ENCODE results near the gene ZBTB17. TPM values are rescaled to one million over a fixed set of nuclear protein-coding genes. Genes with fewer than 3 reads are reported as not detected.

The ZBTB17 gene
- total and polyA plus RNA-seq, 2 of the 8 experiments (the other 6 are each of a cell fraction or from before 2014, with no cell fraction given) = 24.7 to 36.2 TPM

GRCh38 chr1:15902882-15903281, 73.0 kb downstream of the ZBTB17 start:
- FAIRE-seq (no peak), DNase-seq (ENCODE audit: low read depth in 1 of 2, low spot score in 2 of 2) (no peak)
- H2AK5ac ChIP-seq (ENCODE audit: low read depth, low read length) = no peak overlapping the region
- peaks cover 0 to 89% of the 10 kb centered on the region in 2 experiments; a peak in 2 of 4 replicates for H3K79me2 ChIP-seq (ENCODE audit: control insufficient read depth in 1 of 2, insufficient read depth in 2 of 2, low read length in 2 of 2)
- POLR2A ChIA-PET (ENCODE audit: partially characterized antibody) = no interaction called here
- H3K36me3 ChIP-seq (ENCODE audit: control insufficient read depth in 2 of 4, insufficient read depth in 4 of 4, low read length in 3 of 4) = 0 out of 8 replicates have a peak, but pooled peaks cover 0 to 3% (median 0%) of the 10 kb centered on the region in 4 experiments
- peaks cover 3% of the 10 kb centered on the region; the same call in 1 of the 2 replicates for H3K79me1 ChIP-seq (ENCODE audit: low read depth, low read length)
- no peaks in the 10 kb centered on the region for H3K27me3 ChIP-seq (replicated peaks in 1 of 4; ENCODE audit: control insufficient read depth in 3 of 4, extremely low read depth in 1 of 4, insufficient read depth in 3 of 4, low read length in 3 of 4)
- H3K18ac ChIP-seq (ENCODE audit: extremely low read depth, low read length) = no peak overlapping the region
- H4K5ac ChIP-seq (ENCODE audit: insufficient read length, low read depth, low read length) = no peak overlapping the region
- H3K4ac ChIP-seq (replicated peaks; ENCODE audit: insufficient read length, low read depth, low read length) = no peak overlapping the region
- CTCF ChIA-PET (ENCODE audit: partially characterized antibody) = interaction anchor here (0.8 kb wide), 1 partner anchor 10 kb away, joined by 3 read pairs; no protein-coding TSS in a partner anchor
- no peak overlapping the region for H2BK15ac ChIP-seq (ENCODE audit: low read length)
- H2BK20ac ChIP-seq (ENCODE audit: low read length) = no peak overlapping the region
- H3K4me2 ChIP-seq (ENCODE audit: insufficient read depth in 1 of 2, low read depth in 2 of 2, low read length in 2 of 2) = no peak overlapping the region
- TF ChIP-seq PHF8 (conservative IDR thresholded peaks at IDR 0.05; ENCODE audit: low read depth, low read length) = no peak
- no peak for TF ChIP-seq TAF1 (IDR thresholded peaks at IDR 0.05; ENCODE audit: low read depth, low read length)
- no peak for TF ChIP-seq POLR2A (IDR thresholded peaks at IDR 0.05; ENCODE audit: control extremely low read depth in 1 of 2, low read depth in 2 of 2, low read length in 2 of 2)
- TF ChIP-seq, protein P1, sequence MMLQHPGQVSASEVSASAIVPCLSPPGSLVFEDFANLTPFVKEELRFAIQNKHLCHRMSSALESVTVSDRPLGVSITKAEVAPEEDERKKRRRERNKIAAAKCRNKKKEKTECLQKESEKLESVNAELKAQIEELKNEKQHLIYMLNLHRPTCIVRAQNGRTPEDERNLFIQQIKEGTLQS (IDR thresholded peaks at IDR 0.05; ENCODE audit: insufficient read depth, low read depth, low read length) = no peak
- no peaks in the 10 kb centered on the region for H3K23me2 ChIP-seq (ENCODE audit: low read depth, low read length)
- no peaks in the 10 kb centered on the region for H3K9me3 ChIP-seq (ENCODE audit: insufficient read depth in 2 of 2, low read depth in 1 of 2, low read length in 1 of 2)
- no peak overlapping the region for H3K23ac ChIP-seq (ENCODE audit: insufficient read length)
- no peak overlapping the region for H2BK12ac ChIP-seq (ENCODE audit: low read depth, low read length)
- no peak overlapping the region for H2BK5ac ChIP-seq (ENCODE audit: low read depth, low read length)
- 87% methylated on average over 3 of the region's 3 CpGs; no CpG with 5 or more reads in 1 of the 2 experiments for WGBS, 2 experiments (ENCODE audit: extremely low coverage in 1 of 2, insufficient coverage in 1 of 2, insufficient read length in 1 of 2, insufficient replicate concordance in 2 of 2, low coverage in 1 of 2, low lambda C conversion rate in 2 of 2, missing lambda C conversion rate in 1 of 2)
- no peak overlapping the region for H3K56ac ChIP-seq (replicated peaks; ENCODE audit: insufficient read length, low read depth, low read length)
- H3K4me3 ChIP-seq (ENCODE audit: extremely low read depth in 1 of 4, insufficient read depth in 2 of 4, low read depth in 3 of 4, low read length in 4 of 4) = no peak overlapping the region
- no peak overlapping the region for H4K8ac ChIP-seq (ENCODE audit: extremely low read depth, insufficient read depth, low read length)
- H3K4me1 ChIP-seq (replicated peaks in 1 of 4; ENCODE audit: control insufficient read depth in 3 of 4, insufficient read depth in 4 of 4, low read length in 3 of 4) = peaks cover 0 to 6% (median 0%) of the 10 kb centered on the region in 4 experiments; a peak in 2 of 7 replicates
- H3K27ac ChIP-seq (ENCODE audit: low read depth, low read length) = no peak overlapping the region
- H4K20me1 ChIP-seq (replicated peaks in 1 of 2; ENCODE audit: control insufficient read depth in 1 of 2, insufficient read depth in 2 of 2, low read length in 2 of 2) = peaks cover 4 to 8% of the 10 kb centered on the region in 2 experiments
- no peak overlapping the region for H4K91ac ChIP-seq (replicated peaks; ENCODE audit: insufficient read length, low read length)
- H2BK120ac ChIP-seq (replicated peaks; ENCODE audit: low read depth, low read length) = no peak overlapping the region
- no peak overlapping the region for H3K9ac ChIP-seq (replicated peaks in 1 of 4; ENCODE audit: extremely low read depth in 1 of 4, low read depth in 3 of 4, low read length in 3 of 4)
- H3K14ac ChIP-seq (ENCODE audit: insufficient read length) = no peak overlapping the region
- no peak overlapping the region for H2AFZ ChIP-seq (ENCODE audit: low read length)

Data from H1 (cell line).